Measurements from ENCODE around the gene ERC2. TPM values are rescaled to one million over a fixed set of nuclear protein-coding genes. Genes with fewer than 3 reads are reported as not detected.

Gene ERC2
- total RNA-seq, 1 donor = 0.43 TPM

GRCh38 chr3:55711646-55712045 is 756.6 kb downstream of the ERC2 start:
- no peak for TF ChIP-seq CTCF (IDR thresholded peaks at IDR 0.05; ENCODE audit: insufficient read depth, low read depth, low read length)
- H3K4me3 ChIP-seq (ENCODE audit: low read depth, low read length) = no peak overlapping the region
- DNase-seq (ENCODE audit: low read depth) = no peak

GRCh38 chr3:55709411-55710012 is 758.8 kb downstream of the ERC2 start:
- TF ChIP-seq CTCF (IDR thresholded peaks at IDR 0.05; ENCODE audit: insufficient read depth, low read depth, low read length) = no peak

GRCh38 chr3:55708921-55709320 is 759.3 kb downstream of the ERC2 start:
- DNase-seq (ENCODE audit: low read depth) = no peak
- no peak overlapping the region for H3K4me3 ChIP-seq (ENCODE audit: low read depth, low read length)
- no peak for TF ChIP-seq CTCF (IDR thresholded peaks at IDR 0.05; ENCODE audit: insufficient read depth, low read depth, low read length)

More at GRCh38 chr3:55709411-55710012, 758.8 kb downstream of the ERC2 start:
- no peak for DNase-seq (ENCODE audit: low read depth)
- no peak overlapping the region for H3K4me3 ChIP-seq (ENCODE audit: low read depth, low read length)

GRCh38 chr3:55708242-55708641 is 760.0 kb downstream of the ERC2 start:
- TF ChIP-seq CTCF (IDR thresholded peaks at IDR 0.05; ENCODE audit: insufficient read depth, low read depth, low read length) = no peak
- DNase-seq (ENCODE audit: low read depth) = no peak
- no peak overlapping the region for H3K4me3 ChIP-seq (ENCODE audit: low read depth, low read length)

GRCh38 chr3:55704521-55704920 is 763.7 kb downstream of the ERC2 start:
- DNase-seq (ENCODE audit: low read depth) = no peak
- TF ChIP-seq CTCF (IDR thresholded peaks at IDR 0.05; ENCODE audit: insufficient read depth, low read depth, low read length) = no peak
- no peak overlapping the region for H3K4me3 ChIP-seq (ENCODE audit: low read depth, low read length)

- no peak overlapping the region for H3K4me3 ChIP-seq (ENCODE audit: low read depth, low read length)
- TF ChIP-seq CTCF (IDR thresholded peaks at IDR 0.05; ENCODE audit: insufficient read depth, low read depth, low read length) = no peak
- DNase-seq (ENCODE audit: low read depth) = no peak
Measured at GRCh38 chr3:55702822-55703221, 765.4 kb downstream of the ERC2 start.

- H3K4me3 ChIP-seq (ENCODE audit: low read depth, low read length) = no peak overlapping the region
- no peak for TF ChIP-seq CTCF (IDR thresholded peaks at IDR 0.05; ENCODE audit: insufficient read depth, low read depth, low read length)
- peak; percentile 40 for DNase-seq (ENCODE audit: low read depth)
Measured at GRCh38 chr3:55701997-55702396, 766.3 kb downstream of the ERC2 start.

Measured in fibroblast of villous mesenchyme (primary cell).